OCI-LY7 (cell line): ENCODE results near the gene CILP2. TPM values are rescaled to one million over a fixed set of nuclear protein-coding genes. Genes with fewer than 3 reads are reported as not detected.

ENCODE experiments used
- BruUV-seq: library from RNA; stranded (reverse); fragments of 400-500 nt; replicated peaks from 2 replicates; lab custom pipeline; 2021; lab: Mats Ljungman, UMichigan
- CTCF ChIA-PET: fragments of 300-600 bp; sonication (Branson Sonifier 250); formaldehyde crosslinking; loops from one replicate; lab custom pipeline; 2022; ENCODE audit warnings: antibody characterized with exemption; ENCODE audit not compliant: unreplicated experiment; lab: Charles Lee
- POLR2A ChIA-PET: fragments of 300-600 bp; sonication (Branson Sonifier 250); formaldehyde crosslinking; loops from one replicate; lab custom pipeline; 2022; ENCODE audit warnings: antibody characterized with exemption; lab: Charles Lee
- DNase-seq: peaks from one replicate; pipeline ENCODE4 v3.0.0-alpha.2; 2015; ENCODE audit warnings: low spot score
- H2AFZ ChIP-seq: fragments of 200-600 bp; sonication (generic), shearing (Covaris generic); 2 replicates; pipeline ENCODE4 v1.6.1; 2014; ENCODE audit warnings: mild to moderate bottlenecking, antibody characterized with exemption, low read length, moderate library complexity
- H3K27ac ChIP-seq: fragments of 200-600 bp; sonication (generic); 2 replicates; pipeline ENCODE4 v1.5.1; 2014; ENCODE audit warnings: mixed run types, low read depth, mild to moderate bottlenecking, moderate library complexity, low read length, inconsistent platforms; ENCODE audit not compliant: poor library complexity, severe bottlenecking
- H3K36me3 ChIP-seq: fragments of 200-600 bp; sonication (generic); 2 replicates; pipeline ENCODE4 v1.6.1; 2014; ENCODE audit warnings: mild to moderate bottlenecking, antibody characterized with exemption, low read length, moderate library complexity, mixed read lengths; ENCODE audit not compliant: insufficient read depth
- H3K4me1 ChIP-seq: fragments of 200-600 bp; sonication (generic); 2 replicates; pipeline ENCODE4 v1.5.1; 2014; ENCODE audit warnings: mild to moderate bottlenecking, low read length; ENCODE audit not compliant: insufficient read depth, poor library complexity, severe bottlenecking
- H3K4me2 ChIP-seq: fragments of 200-600 bp; sonication (generic); 2 replicates; pipeline ENCODE4 v1.6.1; 2014; ENCODE audit warnings: mild to moderate bottlenecking, low read length
- H3K4me3 ChIP-seq: fragments of 200-600 bp; sonication (generic); 2 replicates; pipeline ENCODE4 v1.5.1; 2014; ENCODE audit warnings: mild to moderate bottlenecking, low read depth, low read length; ENCODE audit not compliant: poor library complexity, severe bottlenecking
- H3K79me2 ChIP-seq: fragments of 200-600 bp; sonication (generic); 2 replicates; pipeline ENCODE4 v1.6.1; 2016; ENCODE audit warnings: low read depth, mild to moderate bottlenecking, low read length, moderate library complexity, mixed read lengths; ENCODE audit not compliant: insufficient read depth
- H3K9me2 ChIP-seq: fragments of 200-600 bp; sonication (generic); 2 replicates; pipeline ENCODE4 v1.6.1; 2016; ENCODE audit warnings: mild to moderate bottlenecking, low read length, mixed read lengths; ENCODE audit not compliant: insufficient read depth
- H3K9me3 ChIP-seq: fragments of 200-600 bp; sonication (generic); 2 replicates; pipeline ENCODE4 v1.6.1; 2014; ENCODE audit warnings: mild to moderate bottlenecking, mixed run types, low read length, mixed read lengths
- H4K20me1 ChIP-seq: fragments of 200-600 bp; sonication (generic); 2 replicates; pipeline ENCODE4 v1.6.1; 2014; ENCODE audit warnings: mild to moderate bottlenecking, antibody characterized with exemption, low read length, moderate library complexity, mixed read lengths; ENCODE audit not compliant: insufficient read depth
- EZH2phosphoT487 ChIP-seq: fragments of 200-600 bp; sonication (generic); IDR thresholded peaks from 2 replicates; pipeline ENCODE4 v1.6.1; 2018; ENCODE audit warnings: low read depth, borderline replicate concordance, mild to moderate bottlenecking, mixed run types, antibody characterized with exemption, low read length, moderate library complexity, mixed read lengths
- intact Hi-C: fragments of 100-400 bp; cut with micrococcal nuclease; formaldehyde crosslinking; loops from one replicate; pipeline ENCODE4 v1.10.0; 2022; ENCODE audit not compliant: unreplicated experiment
- total RNA-seq, 2 experiments: library from RNA; depleted of rRNA in 1 of 2; stranded (reverse); fragments of >200 nt in 1 of 2; shearing (Covaris generic) in 1 of 2; gene quantifications; 2 replicates each; pipeline ENCODE4 v1.2.3, GENCODE V29; 2014 to 2022
- TF ChIP-seq, protein P1 (sequence below): fragments of 200-600 bp; sonication (generic); conservative IDR thresholded peaks from 2 replicates; pipeline ENCODE4 v1.5.1; 2014; ENCODE audit warnings: mild to moderate bottlenecking, antibody characterized with exemption, low read length, moderate library complexity, mixed read lengths

Gene CILP2
- total RNA-seq, 2 experiments from 2014 or later = 0.19 to 0.51 TPM

DNA sequence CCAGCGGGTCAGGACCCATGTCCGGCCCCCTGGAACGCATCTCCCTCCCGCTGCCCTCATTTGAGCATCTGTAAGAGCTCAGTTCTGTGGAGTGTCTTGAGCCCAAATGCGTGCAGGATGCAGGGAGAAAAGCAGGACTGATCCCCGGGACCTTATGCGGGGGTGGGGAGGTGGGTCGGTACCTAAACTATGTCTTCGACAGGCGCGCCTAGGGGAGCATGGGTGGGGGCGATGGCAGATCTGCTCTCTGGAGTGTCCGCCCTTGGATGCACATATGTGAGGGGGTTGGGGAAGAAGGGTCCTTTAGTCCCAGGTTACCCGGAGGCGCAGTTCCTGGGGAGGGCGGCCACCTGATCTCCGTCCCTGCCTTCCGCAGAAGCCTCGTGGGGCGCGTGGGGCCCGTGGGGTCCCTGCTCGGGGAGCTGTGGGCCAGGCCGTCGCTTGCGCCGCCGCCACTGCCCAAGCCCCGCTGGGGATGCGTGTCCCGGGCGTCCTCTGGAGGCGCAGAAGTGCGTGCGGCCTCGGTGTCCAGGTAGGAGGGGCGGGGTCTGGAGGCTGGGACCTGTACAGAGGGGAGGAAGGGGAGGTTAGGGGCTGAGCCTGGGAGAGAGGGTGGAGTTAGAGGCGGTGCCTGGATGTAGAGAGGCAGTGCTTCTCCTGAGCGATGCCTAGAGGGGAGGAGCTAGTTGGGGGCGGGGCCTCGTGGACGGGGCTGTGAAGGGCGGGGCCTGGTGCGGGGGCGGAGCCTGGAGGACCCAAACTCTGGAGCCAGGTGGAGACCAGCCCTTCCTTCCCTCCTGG is 2.9 kb downstream of the CILP2 start:
- no peaks in the 10 kb centered on the region for H3K9me2 ChIP-seq
- H3K4me3 ChIP-seq = no peak overlapping the region
- TF ChIP-seq EZH2phosphoT487 = no peak
- H3K36me3 ChIP-seq = no peaks in the 10 kb centered on the region
- 0 out of 2 replicates have a peak overlapping the region, but pooled peaks have one; percentile 13 for H3K4me2 ChIP-seq
- no peak overlapping the region for H2AFZ ChIP-seq
- intact Hi-C loops = no loop called here
- H4K20me1 ChIP-seq = no peaks in the 10 kb centered on the region
- peaks cover 14% of the 10 kb centered on the region for H3K4me1 ChIP-seq
- DNase-seq = peak; percentile 78
- H3K9me3 ChIP-seq = no peaks in the 10 kb centered on the region
- no peaks in the 10 kb centered on the region for H3K79me2 ChIP-seq
- ChIA-PET CTCF (no interaction called here), POLR2A (interaction anchor here (0.6 kb wide), 2 partner anchors 9 to 12 kb away, joined by 3 to 6 read pairs; no protein-coding TSS in a partner anchor)
- no TSS peak for BruUV-seq
- no peak overlapping the region for H3K27ac ChIP-seq

DNA sequence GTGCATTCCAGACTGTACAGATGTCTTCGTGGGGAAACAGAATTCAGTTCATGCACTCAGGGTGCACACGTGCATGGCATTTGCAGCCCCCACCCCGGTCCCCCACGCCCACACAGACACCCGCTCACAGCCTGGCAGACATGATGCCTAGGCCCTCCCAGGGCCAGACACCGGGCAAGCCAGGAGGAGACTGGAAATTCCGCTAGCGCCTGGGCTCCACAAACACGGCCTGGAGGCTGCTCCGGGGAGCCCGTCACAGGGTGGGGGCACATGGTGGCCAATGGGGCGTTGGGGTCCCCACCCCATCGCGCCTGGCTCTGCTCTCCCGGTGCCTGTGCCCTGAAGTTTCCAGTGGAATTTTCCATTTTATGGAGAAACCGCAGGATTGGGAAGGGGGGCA is 3.6 kb downstream of the CILP2 start:
- no peak for TF ChIP-seq EZH2phosphoT487
- TF ChIP-seq, protein P1, sequence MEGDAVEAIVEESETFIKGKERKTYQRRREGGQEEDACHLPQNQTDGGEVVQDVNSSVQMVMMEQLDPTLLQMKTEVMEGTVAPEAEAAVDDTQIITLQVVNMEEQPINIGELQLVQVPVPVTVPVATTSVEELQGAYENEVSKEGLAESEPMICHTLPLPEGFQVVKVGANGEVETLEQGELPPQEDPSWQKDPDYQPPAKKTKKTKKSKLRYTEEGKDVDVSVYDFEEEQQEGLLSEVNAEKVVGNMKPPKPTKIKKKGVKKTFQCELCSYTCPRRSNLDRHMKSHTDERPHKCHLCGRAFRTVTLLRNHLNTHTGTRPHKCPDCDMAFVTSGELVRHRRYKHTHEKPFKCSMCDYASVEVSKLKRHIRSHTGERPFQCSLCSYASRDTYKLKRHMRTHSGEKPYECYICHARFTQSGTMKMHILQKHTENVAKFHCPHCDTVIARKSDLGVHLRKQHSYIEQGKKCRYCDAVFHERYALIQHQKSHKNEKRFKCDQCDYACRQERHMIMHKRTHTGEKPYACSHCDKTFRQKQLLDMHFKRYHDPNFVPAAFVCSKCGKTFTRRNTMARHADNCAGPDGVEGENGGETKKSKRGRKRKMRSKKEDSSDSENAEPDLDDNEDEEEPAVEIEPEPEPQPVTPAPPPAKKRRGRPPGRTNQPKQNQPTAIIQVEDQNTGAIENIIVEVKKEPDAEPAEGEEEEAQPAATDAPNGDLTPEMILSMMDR = no peak
- Histone ChIP-seq H3K9me2 (no peaks in the 10 kb centered on the region), H2AFZ (no peak overlapping the region), H3K4me1 (peaks cover 14% of the 10 kb centered on the region), H3K36me3 (no peaks in the 10 kb centered on the region), H3K79me2 (no peaks in the 10 kb centered on the region), H3K9me3 (no peaks in the 10 kb centered on the region), H3K4me2 (no peak overlapping the region), H3K27ac (no peak overlapping the region), H3K4me3 (no peak overlapping the region), H4K20me1 (no peaks in the 10 kb centered on the region)
- ChIA-PET CTCF (no interaction called here), POLR2A (no interaction called here)
- no TSS peak for BruUV-seq
- no peak for DNase-seq
- intact Hi-C loops = no loop called here

DNA sequence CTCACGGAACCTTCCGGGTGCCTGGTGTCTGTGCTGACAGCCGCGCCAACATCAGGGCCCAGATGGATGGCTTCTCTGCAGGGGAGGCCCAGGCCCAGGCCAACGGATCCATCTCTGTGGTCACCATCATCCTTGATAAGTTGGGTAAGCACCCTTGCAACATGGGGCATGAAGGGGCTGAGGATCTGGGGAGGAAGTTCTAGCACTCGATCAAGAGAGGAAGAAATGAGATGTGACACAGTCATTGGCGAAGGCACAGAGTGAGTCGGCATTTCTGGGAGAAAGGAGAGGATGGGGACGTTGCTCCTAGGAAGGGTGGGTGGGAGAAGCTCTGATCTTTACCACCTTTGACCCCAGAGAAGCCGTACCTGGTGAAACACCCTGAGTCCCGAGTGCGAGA is 4.4 kb downstream of the CILP2 start:
- Histone ChIP-seq H3K27ac (no peak overlapping the region), H3K4me2 (no peak overlapping the region), H3K9me3 (no peaks in the 10 kb centered on the region), H3K4me1 (peaks cover 14% of the 10 kb centered on the region), H3K9me2 (no peaks in the 10 kb centered on the region), H3K79me2 (no peaks in the 10 kb centered on the region), H4K20me1 (no peaks in the 10 kb centered on the region), H2AFZ (no peak overlapping the region), H3K4me3 (no peak overlapping the region), H3K36me3 (no peaks in the 10 kb centered on the region)
- no peak for DNase-seq
- ChIA-PET POLR2A (no interaction called here), CTCF (no interaction called here)
- intact Hi-C loops = no loop called here
- no TSS peak for BruUV-seq
- TF ChIP-seq, protein P1 = no peak
- no peak for TF ChIP-seq EZH2phosphoT487
